Measurements from ENCODE around the gene GBE1.

The GBE1 gene

GRCh38 chr3:81601707-81602305 is 159.6 kb downstream of the GBE1 start:
- no peak for DNase-seq

- DNase-seq = no peak
These were observed 169.3 kb downstream of the GBE1 start for GRCh38 chr3:81592101-81592500.

DNA sequence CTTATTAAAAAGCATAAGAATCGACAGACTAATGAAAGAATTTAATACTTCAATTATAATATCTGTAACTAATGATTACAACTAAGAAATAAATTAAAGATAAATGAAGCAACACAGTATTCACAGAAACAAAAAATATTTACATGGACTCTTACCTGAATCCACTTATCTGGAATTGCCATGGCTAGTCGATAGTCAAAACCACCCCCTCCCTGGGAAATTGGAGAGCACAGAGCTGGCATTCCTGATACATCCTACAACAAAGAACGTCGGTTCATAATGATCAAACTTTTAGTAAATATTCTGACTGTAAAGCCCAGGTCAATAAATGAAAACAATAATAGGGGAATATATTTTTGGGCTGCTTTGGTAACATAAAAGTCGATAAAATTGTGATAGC is 175.5 kb downstream of the GBE1 start:
- no peak for DNase-seq

- DNase-seq = no peak
These were observed 176.4 kb downstream of the GBE1 start for GRCh38 chr3:81585056-81585455.

- DNase-seq = peak; percentile 3
These were observed 179.4 kb downstream of the GBE1 start for GRCh38 chr3:81581966-81582599.

- no peak for DNase-seq
These were observed 181.1 kb downstream of the GBE1 start for GRCh38 chr3:81580355-81580754.

GRCh38 chr3:81579744-81580143 is 181.7 kb downstream of the GBE1 start:
- no peak for DNase-seq

- DNase-seq = no peak
These were observed 189.2 kb downstream of the GBE1 start for GRCh38 chr3:81572201-81572756.

DNA sequence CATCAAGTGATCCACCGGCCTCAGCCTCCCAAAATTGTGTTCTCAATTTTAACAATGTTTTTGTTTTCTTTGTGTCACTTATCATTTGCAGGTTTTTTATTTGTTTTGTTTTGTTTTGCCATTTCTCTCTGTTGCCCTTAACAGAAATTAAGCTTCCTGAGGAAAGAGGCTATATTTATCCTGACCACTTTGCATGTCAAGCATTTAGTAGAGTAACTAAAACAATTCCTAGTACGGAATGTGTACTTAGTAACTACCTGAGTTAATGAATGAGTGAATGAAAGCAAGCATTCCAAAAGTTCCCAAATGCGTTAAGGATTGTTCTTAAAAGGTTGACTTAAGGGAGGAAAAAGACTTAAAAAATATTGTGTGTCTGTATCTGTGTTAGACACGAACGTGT is 193.1 kb downstream of the GBE1 start:
- no peak for DNase-seq

- no peak for DNase-seq
These were observed 196.4 kb downstream of the GBE1 start for GRCh38 chr3:81565041-81565440.

DNA sequence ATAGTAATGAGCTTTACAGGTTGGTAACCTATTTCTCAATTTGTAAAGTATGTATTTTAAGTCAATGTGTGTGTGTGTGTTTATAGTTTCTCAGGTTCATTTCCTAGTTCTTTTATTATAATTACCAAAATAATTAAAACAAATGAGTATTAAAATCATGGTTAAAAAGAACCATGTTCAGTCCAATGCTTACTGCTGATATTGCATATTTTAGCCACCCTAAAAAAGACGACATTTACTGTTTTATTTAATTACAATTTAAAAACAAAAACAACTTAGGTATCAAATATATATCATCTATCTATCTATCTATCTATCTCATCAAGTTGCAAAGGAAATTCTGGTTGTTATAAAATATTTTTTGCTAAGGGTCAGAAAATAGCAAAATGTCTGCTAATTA is 203.3 kb downstream of the GBE1 start:
- DNase-seq = no peak

- no peak for DNase-seq
These were observed 206.6 kb downstream of the GBE1 start for GRCh38 chr3:81554801-81555200.

- no peak for DNase-seq
These were observed 207.1 kb downstream of the GBE1 start for GRCh38 chr3:81554388-81554787.

- no peak for DNase-seq
These were observed 211.0 kb downstream of the GBE1 start for GRCh38 chr3:81550415-81550814.

DNA sequence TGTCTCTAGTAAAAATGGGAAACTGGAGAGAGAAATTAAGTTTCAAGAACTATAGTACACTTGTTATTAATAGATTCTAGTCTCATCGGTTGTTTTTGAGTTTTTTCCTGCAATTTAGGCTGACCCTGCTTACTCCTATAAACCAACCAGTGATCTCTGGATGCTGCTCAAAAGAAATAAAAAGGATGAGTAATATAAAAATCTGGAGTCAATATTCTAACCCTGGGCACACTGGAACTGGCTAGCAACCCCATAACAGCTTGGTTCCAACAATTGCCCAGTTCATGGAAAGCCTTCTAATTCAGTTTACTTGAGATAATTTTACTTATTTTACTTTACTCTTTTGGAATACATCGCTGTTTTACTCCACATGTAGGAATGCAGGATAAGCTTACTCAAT is 211.6 kb downstream of the GBE1 start:
- no peak for DNase-seq

GRCh38 chr3:81549388-81549787 is 212.1 kb downstream of the GBE1 start:
- DNase-seq = no peak

- no peak for DNase-seq
These were observed 215.9 kb downstream of the GBE1 start for GRCh38 chr3:81545572-81545971.

DNA sequence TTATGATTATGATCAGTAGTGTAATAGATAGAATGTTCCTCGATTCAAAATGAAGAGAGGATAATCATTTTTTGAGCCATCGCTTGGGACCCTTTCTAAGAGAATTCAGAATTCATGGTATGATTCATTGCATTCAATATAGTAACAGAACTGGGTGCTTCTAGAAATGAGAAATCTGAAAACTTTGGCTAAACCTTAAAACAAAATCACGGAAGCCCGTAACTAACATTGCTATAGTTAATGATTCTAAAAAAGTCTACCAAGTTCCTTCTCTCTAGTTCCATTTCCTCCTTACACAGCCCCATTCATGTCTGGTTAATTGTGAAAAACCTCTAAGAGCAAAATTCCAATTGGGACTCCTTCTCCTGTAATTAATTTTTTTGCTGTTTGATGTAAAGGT is 217.1 kb downstream of the GBE1 start:
- no peak for DNase-seq

- no peak for DNase-seq
These were observed 220.7 kb downstream of the GBE1 start for GRCh38 chr3:81540787-81541186.

DNA sequence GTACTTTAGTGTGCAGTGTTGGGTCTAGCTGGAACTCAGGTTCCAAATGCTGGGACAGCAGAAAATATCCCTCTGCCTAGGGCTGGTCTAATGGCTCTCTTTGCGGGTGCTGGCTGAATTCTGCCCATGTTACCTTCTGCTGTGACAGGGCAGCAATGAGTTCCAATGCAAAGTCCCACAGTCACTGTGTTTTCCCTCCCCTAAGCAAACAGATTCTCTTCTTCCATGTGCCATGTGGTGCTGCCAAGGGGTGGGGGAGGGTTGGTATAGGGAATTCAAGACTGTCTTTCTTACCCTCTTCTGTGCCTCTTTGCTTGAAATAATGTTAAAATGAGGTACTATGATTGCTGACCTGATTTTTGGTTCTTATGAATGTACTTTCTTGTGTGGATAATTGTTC is 229.6 kb downstream of the GBE1 start:
- DNase-seq = no peak

DNA sequence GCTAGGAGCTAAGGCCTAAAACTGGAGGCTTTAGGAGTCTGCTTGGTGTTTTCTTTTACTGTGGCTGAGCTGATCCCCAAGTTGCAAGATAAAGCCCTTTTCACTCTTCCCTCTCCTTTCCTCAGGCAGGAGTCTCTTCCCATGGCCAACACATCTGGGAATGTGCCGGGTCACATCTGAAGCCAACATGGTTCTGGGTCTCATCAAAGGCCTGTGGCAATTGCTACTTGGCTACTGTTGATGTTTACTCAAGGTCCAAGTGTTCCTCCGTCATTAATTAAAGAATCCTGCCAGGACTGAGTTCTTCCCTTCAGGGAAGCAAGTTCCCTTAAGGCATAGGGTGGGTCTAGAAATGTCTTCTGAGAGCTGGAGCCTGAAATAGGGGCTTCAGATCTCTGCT is 230.2 kb downstream of the GBE1 start:
- DNase-seq = no peak

DNA sequence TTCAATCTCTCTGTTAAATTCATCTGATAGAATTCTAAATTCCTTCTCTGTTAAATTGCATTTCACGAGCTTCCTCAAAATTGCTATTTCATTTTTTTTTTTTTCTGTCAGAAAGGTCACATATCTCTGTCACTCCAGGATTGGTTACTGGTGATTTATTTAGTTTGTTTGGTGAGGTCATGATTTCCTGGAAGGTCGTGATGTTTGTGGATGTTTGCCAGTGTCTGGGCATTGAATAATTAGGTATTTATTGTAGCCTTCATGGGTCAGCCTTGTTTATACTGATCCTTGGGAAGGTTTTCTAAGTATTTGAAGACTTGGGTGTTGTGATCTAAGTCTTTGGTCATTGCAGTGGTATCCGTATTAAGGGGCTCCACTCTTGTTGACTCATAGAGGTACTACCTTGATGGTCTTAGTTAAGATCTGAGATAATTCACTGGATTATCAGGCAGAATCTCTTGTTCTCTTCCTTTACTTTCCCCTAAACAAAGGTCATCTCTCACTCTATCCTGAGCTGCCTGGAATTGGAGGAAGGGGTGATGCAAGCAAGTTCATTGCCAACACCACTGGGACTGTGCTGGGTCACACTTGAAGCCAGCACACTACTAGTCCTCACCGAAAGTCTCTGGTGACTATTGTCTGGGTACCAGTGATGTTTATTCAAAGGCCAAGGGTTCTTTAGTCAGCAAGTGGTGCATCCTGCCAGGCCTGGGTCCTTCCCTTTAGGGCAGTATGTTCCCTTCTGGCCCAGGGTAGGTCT is 231.1 kb downstream of the GBE1 start:
- no peak for DNase-seq

DNA sequence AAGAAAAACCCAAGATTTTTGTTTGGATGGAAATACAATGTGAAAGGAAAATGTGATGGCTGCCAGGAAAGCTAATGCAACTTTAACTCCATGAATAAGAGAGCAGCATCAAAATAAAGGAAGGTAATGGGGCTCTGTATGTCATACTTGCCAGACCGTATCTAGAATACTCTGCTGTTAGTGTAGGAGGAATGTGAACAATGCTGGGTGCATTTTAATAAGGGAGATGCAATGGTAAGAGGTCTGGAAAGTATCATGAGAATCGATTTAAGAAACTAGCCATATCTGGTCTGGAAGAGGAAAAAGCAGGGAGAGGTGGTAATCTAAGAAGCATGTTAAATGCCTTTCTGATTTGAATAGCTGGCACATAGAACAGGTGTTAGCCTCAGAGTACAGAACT is 239.6 kb downstream of the GBE1 start:
- DNase-seq = no peak

DNA sequence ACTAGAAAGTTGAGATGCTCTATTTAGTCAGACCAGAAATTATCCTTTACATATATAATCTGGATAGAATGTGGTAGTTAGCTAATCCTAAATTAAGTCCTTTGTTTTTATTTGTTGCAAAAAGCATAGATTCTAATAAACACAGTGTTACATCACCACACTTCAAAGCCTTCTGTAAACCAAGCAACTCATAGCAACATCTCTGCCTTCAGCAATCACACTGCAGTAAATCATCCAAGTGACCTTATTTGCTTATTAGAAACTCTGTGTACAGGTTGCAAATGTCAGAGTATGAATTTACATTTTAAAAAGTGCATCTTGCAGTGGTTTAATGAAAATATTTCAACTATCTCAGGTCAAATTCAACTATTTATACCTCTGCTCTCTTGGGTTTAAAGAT is 242.5 kb downstream of the GBE1 start:
- DNase-seq = no peak

Measured in stimulated activated CD4-positive, alpha-beta T cell treated with anti-CD3 and anti-CD28 coated beads, Interleukin-1b, Interleukin-23, amount 100 ng/mL, for 48 hours (primary cell).